ENCODE measurements around the gene ZNF777.
"Not testable (repeated sequence)": the region's sequence is repeated elsewhere in the genome, so short reads cannot be mapped to it uniquely, and the experiment has no call there.

The ZNF777 gene

DNA sequence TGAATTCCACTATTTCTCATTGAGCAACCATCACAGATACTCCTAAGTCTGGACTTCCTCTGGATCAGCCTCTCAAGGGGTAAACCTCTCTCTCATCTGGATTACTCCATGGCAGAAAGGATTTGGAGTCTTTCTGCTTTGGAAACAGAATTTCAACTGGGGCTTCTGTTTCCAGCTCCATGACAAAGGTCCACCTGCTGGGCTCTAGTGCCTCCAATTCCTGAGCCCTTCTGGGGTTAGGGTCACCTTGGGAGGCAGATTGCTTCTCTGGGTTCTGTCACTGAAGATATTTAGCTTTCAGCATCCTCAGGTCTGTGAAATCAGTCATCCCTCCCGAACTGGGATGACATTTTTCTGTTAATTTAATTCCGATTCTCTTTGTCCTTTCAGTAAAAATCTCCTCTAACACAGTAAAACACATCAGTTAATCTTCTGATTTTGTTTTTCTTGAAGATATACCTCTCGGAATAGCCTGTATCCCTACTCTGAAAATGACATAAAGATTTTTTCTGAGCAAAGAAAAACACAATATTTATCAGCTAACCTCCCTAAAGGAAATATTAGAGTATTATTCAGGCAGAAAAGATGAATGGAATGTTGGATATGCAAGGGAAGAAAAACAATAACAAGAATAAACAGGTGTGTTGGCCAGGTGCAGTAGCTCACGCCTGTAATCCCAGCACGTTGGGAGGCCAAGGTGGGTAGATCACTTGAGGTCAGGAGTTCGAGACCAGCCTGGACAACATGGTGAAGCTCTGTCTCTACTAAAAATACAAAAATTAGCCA, 72.1 kb downstream of the ZNF777 start:
- not testable (repeated sequence) for H3K36me3 ChIP-seq (ENCODE audit: control insufficient read depth in 2 of 2, insufficient read depth in 2 of 2, low read length in 2 of 2); H3K4me1 ChIP-seq (ENCODE audit: control insufficient read depth in 2 of 2, insufficient read depth in 2 of 2, low read length in 2 of 2); H3K27ac ChIP-seq (ENCODE audit: low read depth in 2 of 2, low read length in 2 of 2)

DNA sequence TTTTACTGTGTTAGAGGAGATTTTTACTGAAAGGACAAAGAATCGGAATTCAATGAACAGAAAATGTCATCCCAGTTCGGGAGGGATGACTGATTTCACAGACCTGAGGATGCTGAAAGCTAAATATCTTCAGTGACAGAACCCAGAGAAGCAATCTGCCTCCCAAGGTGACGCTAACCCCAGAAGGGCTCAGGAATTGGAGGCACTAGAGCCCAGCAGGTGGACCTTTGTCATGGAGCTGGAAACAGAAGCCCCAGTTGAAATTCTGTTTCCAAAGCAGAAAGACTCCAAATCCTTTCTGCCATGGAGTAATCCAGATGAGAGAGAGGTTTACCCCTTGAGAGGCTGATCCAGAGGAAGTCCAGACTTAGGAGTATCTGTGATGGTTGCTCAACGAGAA, 74.3 kb downstream of the ZNF777 start:
- H3K9ac ChIP-seq (ENCODE audit: low read depth in 1 of 2, low read length in 2 of 2) = not testable (repeated sequence)

More for the DNA sequence above, 72.1 kb downstream of the ZNF777 start:
- H3K27me3 ChIP-seq (ENCODE audit: control insufficient read depth in 2 of 2, insufficient read depth in 2 of 2, low read length in 2 of 2); H3K9ac ChIP-seq (ENCODE audit: low read depth in 1 of 2, low read length in 2 of 2); H3K4me3 ChIP-seq (ENCODE audit: low read length in 2 of 2); H3K9me3 ChIP-seq (ENCODE audit: control insufficient read depth in 2 of 2, low read length in 2 of 2): not testable (repeated sequence)

DNA sequence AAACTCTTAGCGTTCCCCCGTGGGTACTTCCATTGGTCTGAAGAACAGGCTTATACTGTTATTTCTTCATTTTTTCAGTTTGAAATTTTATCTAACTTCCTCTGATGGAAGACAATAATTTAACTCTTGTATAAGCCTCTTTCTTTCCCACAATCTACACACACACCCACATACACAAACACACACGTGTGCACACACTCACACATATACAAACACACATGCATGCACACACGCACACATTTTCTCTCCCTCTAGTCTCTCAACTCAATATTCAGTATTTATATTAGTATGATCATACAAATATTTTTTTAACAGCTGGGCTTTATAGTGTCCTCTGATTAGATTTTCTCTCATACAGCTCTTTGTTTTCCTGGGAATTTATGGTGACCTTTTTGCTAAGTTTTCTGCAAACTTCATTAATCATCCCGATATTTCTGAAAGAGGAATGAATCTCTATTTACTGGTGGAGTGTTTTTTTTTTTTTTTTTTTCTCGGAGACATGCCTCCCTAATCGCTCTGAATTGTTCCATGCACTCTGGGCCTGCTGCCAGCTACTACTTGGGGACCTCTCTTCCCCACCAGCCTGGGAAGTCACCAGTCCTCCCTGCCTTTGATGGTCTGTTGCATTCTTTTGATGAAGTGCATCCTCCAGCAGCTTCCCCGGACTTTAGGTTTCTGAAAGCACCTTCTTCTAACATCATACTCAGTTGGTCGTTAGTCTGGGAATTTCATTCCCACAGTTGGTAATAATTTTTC, 75.5 kb downstream of the ZNF777 start:
- Histone ChIP-seq H3K4me1 (ENCODE audit: control insufficient read depth in 2 of 2, insufficient read depth in 2 of 2, low read length in 2 of 2) (no peaks in the 10 kb centered on the region), H3K9me3 (ENCODE audit: control insufficient read depth in 2 of 2, low read length in 2 of 2) (no peaks in the 10 kb centered on the region), H3K36me3 (ENCODE audit: control insufficient read depth in 2 of 2, insufficient read depth in 2 of 2, low read length in 2 of 2) (no peaks in the 10 kb centered on the region), H3K9ac (ENCODE audit: low read depth in 1 of 2, low read length in 2 of 2) (no peak overlapping the region), H3K27ac (ENCODE audit: low read depth in 2 of 2, low read length in 2 of 2) (no peak overlapping the region), H3K27me3 (ENCODE audit: control insufficient read depth in 2 of 2, insufficient read depth in 2 of 2, low read length in 2 of 2) (no peaks in the 10 kb centered on the region), H3K4me3 (ENCODE audit: low read length in 2 of 2) (no peak overlapping the region)

More for the DNA sequence above, 74.3 kb downstream of the ZNF777 start:
- H3K4me3 ChIP-seq (ENCODE audit: low read length in 2 of 2); H3K9me3 ChIP-seq (ENCODE audit: control insufficient read depth in 2 of 2, low read length in 2 of 2); H3K27me3 ChIP-seq (ENCODE audit: control insufficient read depth in 2 of 2, insufficient read depth in 2 of 2, low read length in 2 of 2); H3K27ac ChIP-seq (ENCODE audit: low read depth in 2 of 2, low read length in 2 of 2); H3K36me3 ChIP-seq (ENCODE audit: control insufficient read depth in 2 of 2, insufficient read depth in 2 of 2, low read length in 2 of 2); H3K4me1 ChIP-seq (ENCODE audit: control insufficient read depth in 2 of 2, insufficient read depth in 2 of 2, low read length in 2 of 2): not testable (repeated sequence)
